D341Med (cell line): ENCODE measurements around the gene HOXA7.

ENCODE experiments used
- DNase-seq: peaks from one replicate; pipeline ENCODE4 v3.0.0; 2012; ENCODE audit warnings: low spot score

Gene HOXA7

DNA sequence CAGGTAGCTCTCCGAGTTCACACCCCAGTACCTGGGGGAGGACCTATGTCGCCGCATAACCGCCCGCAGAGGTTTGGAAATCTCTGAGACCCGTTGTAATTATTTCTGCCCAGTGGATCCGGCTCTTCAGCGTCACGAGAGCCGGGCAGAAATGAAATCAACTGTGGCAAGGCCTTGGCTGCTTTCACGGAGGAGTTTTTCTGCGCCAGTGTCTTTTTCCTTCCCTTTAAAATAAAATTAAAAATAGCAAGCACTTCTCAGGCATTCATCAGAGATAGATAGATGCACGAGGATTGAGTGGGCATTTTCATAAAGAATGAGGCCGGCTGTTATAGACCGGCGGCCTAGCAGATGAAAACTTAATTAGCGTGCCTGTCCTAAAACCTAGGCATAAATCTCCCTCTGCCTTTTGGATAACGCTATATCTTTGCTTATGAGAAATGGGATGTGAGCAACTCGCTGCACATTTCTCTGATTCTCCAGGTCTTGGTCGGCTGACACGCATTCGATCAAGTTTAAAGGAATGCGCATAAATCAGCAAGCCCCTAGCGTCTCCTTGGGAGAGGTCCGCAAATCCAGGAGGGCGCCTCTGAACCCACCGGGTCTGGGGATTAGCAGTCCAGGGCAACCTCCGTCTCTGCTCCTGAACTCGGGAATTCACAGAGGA, 37.0 kb upstream of the HOXA7 start:
- no peak for DNase-seq

DNA sequence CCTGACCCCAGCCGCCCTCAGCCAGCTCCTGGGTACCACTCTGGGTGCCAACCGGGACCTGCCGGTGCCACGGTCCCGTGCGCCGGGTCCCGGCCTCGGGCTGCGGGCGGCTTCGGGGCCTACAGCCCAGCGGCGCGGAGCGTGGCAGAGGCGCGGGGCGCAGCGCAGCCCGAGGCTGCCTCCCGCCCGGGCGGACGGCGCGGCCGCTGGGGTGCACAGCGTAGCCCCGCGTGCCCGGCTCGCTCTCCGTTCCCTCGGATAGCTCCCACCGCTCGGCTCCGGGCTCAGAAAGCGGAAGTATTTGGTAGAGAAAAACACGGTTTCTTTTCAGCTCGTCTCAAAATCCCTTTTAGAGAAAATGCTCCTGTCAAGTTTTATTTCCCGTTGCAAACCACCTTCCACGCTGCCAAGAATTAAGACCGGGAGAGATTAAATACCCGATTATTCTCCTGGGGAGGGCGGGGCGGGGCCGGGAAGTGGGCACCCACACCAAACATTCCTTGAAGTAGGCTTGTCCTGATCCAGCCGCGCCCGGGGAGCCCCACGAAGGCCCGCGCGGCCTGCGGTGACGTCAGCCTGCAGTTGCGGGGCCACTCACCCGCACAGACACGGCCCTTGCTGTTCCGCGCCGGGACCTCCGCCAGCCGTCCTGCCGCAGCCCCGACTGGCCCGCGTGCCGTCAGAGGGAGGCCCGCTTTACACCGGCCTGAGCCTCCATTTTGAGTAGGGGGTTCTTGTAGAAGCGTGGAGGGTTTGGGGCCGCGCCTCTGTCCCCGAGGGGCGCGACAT, 36.3 kb upstream of the HOXA7 start:
- DNase-seq = peak; percentile 62

DNA sequence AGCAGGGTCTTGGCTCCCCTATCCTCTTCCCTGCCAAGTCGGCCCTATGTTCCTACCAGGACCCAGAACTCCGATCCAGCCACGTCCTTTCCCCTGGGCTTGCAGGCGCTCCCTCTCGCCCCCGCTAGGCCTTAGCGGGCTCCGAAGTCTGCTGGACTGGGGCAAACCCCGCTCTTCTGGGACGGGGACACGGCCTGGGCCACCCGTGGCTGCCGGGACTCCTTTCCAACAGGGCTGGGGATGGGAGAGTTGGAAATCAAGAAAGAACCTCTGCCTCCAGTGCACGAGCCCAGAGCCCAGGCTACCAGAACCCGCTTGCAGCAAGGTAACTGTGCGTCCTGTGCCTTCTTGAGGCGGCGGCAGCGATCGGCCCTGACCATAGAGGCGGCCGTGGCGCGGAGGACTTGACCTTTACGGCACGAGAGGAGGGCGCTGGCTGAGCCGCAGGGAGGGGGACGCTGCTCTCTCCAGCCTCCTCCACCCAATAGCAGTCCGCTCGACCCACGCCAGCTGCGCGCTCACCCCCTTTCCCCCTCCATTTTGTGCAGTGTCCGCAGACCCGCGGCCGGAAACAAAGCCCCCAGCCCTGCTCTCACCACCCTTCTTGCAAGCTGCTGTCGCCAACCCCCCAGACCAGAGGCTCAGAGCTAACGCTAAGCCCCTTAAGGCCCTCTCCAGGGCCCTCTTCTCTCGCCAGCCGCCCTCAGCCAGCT, 35.5 kb upstream of the HOXA7 start:
- DNase-seq = no peak

DNA sequence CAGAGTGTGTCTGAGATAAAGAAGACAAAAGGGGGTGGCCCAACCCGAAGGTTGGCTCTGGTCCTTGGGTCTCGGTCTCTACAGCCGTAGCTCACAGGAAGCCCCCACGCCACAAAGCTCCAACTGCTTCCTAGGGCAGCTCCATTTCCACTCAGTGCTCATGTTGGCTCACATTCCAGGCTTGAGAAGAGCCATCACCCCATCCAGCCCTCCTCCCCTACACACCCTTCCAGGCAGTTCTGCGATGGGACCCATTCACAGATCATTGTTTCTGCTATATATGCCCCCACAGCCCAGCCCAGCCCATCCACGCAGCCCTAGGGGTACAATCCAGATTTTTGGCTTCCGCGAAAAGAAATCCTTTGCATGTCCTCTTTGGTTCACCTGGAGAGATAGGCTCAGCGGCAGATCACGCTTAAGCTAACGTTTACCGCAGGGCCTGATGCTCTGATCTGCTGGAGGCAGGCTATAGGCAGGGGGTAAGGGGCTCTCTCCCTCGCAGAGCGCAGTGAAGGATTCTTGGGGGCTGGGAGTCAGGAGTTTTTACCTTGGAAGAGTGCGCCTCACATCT, 34.8 kb upstream of the HOXA7 start:
- DNase-seq = no peak

DNA sequence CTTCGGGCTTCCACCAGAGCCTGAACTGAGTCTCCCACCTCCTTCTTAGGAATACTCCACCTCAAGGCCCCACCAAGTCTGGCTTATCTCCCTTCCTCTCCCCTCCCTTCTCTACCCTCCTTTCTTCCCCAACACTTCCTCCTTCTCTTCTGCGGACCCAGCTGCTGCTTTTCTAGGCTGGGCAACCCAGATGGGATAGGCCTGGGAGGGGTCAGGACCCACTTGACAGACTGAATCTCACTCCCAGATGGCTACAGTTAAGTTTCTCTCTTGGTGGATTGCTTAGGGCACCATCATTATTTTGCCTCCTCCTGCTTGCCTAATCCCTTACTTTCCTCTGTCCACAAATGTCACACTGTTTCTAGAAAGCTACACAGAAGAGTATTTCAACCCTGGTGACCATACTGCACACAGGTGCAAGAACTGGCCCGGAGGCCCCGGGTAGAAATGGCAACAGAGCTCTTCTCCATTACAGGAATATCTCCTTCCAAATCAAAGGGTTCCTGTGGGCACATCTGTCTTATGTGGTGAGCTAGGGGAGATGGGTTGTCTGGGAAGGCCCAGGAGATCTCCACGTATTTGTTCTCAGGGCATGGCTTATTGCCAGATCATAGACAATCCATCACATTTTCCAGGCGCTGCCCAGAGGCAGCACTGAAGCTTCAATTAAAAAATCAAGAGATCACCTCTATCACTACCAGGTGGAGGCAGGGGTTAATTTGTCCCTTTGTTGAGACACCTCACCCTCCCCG, 33.7 kb upstream of the HOXA7 start:
- DNase-seq = no peak

DNA sequence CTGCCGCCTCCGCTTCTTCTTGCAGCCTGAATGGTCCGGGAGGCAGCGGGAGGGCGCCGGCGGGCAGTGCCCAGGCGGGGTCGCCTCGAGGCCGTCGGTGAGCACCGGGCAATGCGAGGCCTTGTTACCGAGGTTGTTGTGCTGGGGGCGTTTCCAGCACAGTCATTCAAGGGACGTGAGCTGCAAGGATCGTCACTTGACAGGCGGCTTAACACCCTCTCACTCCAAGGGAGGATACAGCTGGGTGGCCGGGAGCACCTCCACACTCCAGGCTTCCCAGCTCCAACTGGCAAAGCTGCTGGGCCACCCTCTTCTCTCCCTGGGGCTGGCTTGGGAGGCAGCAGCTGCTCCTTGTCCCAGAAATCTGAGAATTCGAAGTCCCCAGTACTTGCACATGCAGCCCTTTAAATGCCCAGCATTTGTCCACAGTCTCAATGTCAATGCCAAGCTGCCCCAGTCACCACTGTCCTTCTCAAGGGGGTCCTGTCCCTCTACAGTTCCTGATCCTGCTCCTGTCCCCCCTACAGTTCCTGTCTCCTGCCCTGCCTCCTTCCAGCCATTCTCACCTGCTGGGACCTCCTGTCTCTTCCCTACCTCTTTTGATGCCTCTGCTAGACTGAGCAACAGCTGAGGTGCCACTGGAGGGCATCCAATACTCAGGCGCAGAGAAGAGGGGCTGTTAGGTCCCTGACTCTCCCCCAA, 33.0 kb upstream of the HOXA7 start:
- no peak for DNase-seq

DNA sequence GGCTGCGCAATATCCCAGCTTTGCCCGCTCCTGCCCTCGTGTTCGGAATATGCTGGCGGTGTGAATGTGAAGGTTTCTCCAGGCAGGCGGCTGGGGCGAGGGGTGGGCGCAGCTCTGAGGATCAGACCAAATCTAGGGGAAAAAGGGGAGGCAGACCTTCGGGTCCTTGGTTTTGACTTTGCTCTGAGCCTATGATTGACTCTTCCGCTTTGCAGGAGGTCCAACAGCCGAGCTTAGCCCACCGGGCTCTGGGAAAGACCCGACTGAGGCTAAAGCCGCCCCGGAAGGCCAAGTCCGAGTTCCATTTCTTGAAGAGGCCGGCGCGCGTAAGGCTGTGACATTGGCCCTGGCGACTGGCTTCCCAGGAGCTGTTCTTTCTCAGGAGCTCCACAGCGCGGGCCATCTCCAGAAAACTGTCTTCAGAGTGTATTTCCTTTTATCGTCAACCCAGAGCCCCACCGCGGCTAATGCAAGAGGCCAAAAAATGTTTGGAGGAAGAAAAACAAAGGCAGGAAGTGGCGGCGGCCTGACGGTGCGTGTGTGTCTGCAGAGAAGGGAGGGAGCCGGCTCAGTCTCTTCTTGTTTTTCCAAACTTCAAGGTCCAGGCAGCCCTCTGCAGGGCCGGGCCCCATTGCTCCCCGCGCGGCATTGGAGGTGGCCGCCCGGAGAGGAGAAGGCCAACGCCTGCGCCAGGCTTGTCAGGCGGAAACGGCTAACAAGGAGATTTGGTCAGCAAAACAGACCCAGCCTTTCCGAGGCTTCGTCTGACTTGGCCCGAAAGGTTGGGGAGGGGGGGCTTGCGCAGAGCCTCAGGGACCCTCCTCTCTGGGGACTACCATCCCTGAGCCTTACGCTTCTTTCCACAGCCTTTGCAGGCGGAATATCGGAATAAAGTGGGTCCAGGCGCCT, 32.2 kb upstream of the HOXA7 start:
- no peak for DNase-seq

DNA sequence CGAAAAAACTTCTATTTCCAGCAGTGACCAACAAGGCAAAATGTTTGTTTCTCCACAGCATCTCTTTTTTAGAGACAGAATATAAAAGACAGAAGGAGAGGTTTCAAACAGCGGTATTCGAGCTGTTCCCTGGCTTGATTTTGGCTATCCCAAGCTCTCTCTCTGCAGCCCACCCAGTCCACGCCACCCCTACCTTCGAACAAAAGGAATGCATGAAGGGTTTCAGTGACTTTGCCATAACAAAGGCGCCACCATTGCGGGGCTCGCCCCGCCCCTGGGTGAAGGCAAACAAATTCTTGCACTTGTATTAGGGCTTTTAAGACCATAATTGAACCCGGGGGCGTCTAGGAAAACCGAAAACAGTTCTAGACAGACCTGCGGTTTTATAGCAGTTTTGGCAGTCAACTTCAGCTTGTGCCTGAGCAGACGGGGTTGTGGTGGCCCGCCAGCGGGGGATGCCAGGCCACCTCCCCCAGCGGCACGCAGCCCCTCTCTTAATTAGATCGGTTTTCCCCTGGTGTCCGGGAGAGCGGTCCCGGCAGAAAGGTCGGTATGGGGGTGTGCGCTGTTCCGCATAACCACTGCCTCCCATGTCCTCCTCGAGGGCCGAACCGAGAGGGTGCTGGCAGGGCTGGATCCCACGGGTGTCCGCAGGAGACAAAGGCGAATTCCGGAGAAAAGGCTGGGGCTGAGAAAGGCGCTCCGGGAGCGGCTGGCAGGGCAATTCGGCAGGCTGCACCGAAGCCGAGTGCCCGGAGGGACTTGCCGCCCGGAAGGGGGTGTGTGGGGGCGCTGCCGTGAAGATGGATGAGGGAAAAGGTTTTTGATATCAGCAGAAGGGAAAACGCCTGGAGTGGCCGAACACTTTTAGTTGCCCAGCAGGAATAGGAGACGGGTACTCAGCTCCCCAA, 31.3 kb upstream of the HOXA7 start:
- DNase-seq = no peak

DNA sequence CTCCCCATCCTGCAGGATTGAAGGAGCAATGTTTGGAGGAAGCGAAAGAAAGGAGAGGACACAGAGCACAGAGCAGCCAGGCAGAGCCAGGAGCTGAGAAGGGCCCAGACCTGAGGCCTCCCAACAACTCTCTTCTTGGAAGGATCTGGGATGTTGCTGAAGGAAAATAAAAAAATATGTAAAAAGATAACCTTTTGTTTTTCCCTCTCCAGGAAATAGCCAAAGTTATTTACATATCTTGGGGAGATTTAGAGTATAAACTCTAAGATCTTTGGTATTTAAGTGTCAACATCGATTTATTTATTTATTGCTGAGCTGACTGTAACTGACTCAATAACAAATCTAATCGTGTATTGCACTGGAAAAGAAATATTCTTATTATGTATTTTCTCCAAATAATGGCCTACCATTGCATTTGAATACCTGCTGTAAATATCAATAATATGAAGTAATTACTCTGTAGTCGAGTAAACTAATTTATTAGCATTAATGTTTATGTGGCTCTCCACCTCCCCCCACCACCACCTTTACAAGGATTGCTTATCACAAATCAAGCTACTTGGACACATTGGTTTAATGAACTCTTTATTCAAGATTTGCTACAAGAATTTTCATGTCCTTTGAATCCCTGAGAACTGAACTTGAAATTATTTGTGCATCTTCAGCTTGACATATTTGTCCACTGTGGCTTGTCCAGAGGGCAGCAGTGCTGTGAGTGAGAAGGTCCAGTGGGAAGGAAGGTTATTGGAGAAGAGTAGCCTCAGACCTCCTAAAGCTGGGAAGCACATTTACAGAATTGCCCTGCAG, 30.4 kb upstream of the HOXA7 start:
- DNase-seq = no peak

DNA sequence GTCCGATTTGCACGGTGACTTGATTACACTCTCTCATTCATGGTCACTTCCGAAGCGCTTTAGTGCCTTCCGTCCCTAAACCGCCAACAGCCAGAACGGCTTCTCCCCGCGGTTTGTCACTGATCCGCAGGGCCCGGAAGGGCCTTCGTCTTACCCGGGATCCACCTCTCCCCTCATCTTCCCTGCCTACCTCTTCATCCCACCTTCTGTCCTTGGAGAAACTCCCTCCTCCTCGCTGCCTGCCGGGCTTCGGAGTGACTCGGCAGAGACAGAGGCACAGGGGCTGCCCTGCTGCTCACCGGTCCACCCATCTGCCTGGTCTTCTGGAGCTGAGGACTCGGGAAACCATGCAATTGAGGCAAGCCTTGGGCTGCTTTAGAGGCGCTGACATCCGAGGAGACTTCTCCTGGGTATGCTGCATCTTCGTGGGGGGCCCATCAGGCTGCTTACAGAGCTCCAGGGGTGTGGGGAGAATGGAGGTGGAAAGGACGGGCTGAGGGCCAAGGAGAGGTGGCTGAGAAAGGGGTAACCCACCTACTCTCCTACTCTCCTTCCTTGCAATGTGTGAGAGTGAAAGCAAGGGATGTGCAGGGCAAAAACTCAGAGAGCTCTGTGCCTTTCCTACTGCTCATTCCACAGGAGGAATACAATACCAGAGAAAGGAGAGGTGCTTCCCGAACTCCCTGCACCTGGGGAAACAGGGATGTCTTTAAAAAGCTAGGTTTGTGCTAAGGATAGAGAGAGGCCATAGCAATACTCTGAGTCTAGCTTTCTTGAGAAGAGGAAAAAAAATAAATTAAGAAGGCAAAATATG, 29.6 kb upstream of the HOXA7 start:
- DNase-seq = no peak

DNA sequence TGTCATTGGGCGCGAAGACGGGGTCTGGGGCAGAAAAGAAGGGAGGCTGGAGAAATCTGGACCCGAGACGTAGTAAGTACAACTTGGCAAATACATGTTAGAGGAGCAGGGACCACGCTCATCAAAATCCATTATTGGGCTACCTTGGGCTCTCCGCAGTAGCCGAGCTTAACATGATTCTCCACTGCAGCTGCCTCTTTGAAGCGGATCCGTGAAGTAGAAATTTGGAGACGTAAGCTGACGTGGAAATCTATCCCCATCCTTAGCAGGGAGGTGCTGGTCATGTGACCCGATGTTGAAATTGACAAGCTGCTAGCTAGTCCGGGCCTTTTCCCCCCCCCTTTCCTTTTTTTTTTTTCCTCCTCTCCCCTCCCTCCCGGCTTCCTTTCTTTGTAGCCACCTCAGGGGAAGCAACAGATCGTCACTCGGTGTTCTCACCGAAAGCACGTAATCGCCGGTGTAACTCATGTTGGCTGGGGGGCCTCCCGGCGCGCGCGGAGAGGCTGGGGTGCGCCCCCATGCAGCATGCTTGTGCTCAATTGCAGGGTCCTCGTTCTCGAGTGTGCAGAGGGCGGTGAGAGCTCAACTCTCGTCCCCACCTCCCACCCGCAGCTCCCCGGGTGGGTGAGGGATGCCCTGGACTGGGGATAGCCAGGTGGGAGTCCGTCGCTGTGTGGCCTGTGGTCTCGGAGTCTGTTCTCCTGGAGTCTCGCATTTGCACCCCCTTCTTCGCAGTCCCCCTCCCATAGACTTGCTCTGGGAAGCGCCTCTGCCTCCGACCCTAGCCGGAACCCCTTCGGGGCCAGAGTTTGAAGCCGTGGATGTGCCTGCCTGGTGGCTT, 28.8 kb upstream of the HOXA7 start, which contains the start of gene HOXA11:
HOXA11 (minus strand) TSS at position 220 of the 841 bp plus-strand sequence; CDS start at position 132, 88 bp downstream.
- no peak for DNase-seq

DNA sequence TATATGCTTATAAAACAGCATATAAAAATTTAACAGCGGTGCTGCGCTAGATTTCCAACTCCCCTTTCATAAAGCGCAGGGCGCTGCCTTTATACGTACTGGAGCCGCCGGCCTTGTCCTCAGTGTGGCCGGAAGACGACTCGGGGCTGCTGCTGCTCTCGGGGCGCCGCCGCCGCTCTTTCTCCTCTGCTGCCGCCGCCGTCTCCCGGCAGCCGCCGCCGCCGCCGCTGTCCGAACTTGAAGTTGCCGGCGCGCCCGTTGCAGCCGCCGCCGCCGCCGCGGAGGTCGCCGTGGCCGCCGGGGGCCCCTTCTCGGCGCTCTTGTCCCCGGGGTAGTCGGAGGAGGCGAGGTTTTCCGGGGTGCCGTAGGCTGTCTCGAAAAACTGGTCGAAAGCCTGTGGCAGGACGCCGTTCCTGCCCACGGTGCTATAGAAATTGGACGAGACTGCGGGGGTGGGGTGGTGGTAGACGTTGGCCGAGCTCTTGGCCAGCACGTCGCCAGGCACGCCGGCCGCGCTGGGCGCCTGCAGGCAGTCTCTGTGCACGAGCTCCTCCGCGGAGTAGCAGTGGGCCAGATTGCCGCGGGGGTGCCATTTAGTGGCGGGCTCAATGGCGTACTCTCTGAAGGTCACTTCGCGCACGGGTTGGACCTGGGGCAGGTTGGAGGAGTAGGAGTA, 28.0 kb upstream of the HOXA7 start:
- DNase-seq = no peak

DNA sequence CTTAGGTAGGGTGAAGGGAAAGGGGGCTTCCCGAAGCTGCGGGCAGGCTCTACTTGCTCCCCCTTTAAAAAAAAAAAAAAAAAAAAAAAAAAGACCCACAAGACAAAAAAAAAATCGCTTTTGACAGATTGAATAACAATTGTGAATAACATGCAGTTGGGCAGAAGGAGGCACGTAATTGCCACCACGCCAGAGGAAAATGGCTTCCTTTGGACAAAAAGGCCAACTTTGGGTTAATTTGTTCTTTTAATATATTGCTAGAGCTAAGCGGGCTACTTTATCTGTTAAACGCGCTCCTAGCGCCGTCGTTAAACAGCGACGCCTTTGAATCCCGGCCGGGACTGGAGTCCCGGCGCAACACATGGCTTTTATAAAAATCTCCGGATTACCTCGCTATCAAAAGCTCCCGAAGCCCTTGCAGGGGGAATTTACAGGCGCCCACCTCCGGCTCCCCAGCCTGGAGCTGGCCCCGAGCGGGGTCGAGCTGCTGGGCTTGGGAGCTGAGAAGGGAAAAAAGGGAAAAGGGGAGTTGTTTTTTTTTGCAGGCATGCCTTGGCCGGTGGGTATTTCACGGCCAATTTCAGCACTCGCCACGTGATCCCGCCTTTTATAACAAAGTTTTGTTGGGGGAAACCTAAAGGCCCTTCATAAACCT, 27.3 kb upstream of the HOXA7 start:
- DNase-seq = peak; percentile 65

DNA sequence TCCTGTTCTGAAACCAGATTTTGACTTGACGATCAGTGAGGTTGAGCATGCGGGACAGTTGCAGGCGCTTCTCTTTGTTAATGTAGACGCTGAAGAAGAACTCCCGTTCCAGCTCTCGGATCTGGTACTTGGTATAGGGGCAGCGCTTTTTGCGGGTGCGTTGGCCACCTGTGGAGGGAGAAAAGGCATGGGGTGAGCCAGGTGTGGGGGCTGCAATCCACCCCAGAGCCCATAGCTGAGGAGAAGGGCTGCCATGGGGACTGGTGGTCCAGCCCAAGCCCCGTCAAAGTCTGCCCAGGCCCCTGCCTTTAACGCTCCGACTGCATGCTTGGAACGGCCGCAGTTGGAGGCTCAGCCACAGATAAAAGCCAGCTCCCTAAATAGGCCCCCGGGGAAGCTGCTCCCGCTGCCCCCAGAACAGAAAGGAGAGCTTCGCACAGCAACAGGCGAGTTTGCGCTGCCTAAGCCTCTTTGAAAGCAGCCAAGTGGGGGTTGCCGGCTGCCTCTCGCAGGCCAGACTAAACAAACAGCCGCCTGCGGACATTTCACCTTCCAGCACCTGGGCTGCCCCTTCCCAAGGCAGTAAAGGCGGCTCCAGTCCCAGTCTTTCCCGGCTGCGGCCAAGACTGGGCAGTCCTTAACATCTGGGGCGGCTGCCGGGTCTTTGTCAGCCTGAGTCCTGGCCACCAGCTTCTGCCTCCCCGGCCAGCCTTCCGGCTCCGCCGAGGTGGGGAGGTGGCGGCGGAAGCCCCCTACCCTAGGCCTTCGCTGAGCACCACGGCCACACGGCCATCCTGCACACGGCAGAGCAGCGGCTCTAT, 26.6 kb upstream of the HOXA7 start:
- DNase-seq = no peak
